ENCODE measurements around the gene RPS6KB2.
"Not testable (repeated sequence)": the region's sequence is repeated elsewhere in the genome, so short reads cannot be mapped to it uniquely, and the experiment has no call there.

Gene RPS6KB2

GRCh38 chr11:67397986-67398660 is 30.2 kb upstream of the RPS6KB2 start:
- no peak for DNase-seq (ENCODE audit: low spot score)

DNA sequence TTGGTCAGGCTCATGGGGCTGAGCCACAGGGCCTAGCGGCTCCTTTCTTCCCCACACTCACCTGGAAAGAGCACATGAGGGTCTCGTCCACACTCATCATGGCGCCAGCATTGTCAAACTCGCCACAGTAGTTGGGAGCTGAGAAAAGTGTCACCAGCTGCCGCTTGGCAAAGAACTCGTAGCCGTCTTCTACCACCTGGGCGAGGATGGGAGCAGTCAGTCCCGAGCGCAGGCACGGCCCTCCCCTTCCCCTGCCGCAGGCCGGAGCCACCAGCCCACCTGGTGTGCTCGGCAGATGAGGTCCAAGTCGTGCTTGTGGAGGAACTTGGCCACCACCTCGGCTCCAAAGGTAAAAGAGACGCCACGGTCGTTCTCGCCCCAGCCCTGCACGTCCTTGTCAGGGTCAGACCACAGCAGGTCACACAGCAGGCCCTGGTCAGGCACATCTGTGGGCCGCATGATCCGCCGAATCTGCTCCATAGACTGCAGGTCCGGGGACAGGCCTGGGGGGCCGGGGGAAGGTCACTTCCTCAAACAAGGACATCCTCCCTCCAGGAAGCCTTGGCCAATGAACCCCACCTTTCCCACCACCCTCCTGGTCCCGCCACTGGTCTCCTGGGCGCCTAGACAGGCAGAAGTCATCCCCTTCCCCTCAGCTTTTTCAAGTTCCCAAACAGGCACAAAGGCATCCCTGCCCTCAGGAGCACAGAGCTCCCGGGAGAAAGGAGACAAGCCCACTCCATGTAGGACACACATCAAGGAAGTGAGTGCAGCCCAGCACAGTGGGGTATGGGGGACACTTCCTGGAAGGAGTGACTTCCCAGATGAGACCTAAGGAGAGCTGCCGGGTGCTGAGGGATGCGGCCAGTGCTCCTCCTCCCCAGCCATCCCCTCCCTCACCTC is 29.4 kb upstream of the RPS6KB2 start:
- no peak for DNase-seq (ENCODE audit: low spot score)

DNA sequence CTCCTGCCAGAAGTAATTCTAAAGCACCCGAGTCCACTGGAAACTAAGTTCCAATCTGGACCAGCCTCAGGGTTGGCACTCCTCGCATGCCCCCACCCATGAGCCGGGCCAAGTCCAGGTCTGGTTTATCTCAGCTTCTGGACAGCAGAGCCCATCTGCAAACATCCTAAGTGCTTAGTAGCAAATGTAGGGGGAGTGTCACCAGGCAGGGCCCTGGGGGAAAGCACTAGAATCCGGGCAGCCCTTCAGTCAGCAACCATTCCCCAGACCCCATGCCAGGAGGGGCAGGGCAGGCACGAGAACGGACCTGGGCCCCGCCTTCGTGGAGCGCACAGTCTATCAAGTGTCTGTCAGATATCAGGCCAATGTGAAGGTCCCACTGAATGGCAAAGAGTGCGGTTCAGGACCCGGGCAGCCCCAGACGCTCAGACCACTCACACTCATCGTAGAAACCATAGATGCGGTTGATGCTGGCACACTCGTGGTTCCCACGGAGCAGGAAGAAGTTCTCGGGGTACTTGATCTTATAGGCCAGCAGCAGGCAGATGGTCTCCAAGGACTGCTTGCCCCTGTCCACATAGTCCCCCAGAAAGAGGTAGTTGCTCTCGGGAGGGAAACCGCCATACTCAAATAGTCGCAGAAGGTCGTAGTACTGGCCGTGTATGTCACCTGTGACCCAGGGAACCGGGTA is 27.9 kb upstream of the RPS6KB2 start:
- no peak for DNase-seq (ENCODE audit: low spot score)

- DNase-seq (ENCODE audit: low spot score), result no peak
Measured at GRCh38 chr11:67400942-67401494, 27.3 kb upstream of the RPS6KB2 start.

- DNase-seq (ENCODE audit: low spot score), result peak; percentile 92
Measured at GRCh38 chr11:67401495-67402191, 26.7 kb upstream of the RPS6KB2 start, which contains the start of gene PPP1CA. TSS of gene PPP1CA (minus strand) at chr11:67401858. CDS start at chr11:67401782, 76 bp downstream.

GRCh38 chr11:67402192-67402839 is 26.0 kb upstream of the RPS6KB2 start:
- not testable (repeated sequence) for DNase-seq (ENCODE audit: low spot score)

DNA sequence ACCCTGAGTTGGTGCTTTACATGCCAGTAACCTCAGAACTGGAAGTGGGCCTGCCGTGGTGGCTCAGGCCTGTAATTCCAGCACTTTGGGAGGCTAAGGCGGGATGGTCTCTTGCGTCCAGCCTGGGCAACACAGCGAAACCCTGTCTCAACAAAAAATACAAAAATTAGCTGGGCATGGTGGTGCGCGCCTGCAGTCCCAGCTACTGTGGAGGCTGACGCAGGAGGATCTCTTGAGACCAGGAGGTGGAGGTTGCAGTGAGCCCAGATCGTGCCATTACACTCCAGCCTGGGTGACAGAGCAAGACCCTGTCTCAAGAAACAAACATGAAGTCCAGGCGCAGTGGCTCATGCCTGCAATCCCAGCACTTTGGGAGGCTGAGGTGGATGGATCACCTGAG is 25.2 kb upstream of the RPS6KB2 start:
- DNase-seq (ENCODE audit: low spot score), result not testable (repeated sequence)

GRCh38 chr11:67404515-67405195 is 23.6 kb upstream of the RPS6KB2 start:
- DNase-seq (ENCODE audit: low spot score), result no peak

DNA sequence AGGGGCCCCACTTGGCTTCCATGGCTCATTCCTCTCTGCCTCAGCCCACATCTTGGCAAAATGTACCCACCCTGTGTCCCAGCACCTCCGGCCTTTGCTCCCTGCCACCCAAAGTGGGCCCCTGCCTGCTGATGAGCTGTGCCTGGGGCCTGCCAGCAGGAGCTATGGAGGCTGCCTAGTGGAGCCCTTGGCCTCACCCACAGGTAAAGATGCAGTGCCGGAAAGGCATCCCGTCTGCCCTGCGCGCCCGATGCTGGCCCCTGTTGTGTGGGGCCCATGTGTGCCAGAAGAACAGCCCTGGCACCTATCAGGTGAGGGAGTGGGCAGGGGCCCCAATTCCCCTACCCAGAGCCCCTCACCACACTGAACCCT is 23.1 kb upstream of the RPS6KB2 start:
- DNase-seq (ENCODE audit: low spot score), result no peak

GRCh38 chr11:67405688-67406339 is 22.5 kb upstream of the RPS6KB2 start:
- DNase-seq (ENCODE audit: low spot score), result no peak

GRCh38 chr11:67406420-67406968 is 21.8 kb upstream of the RPS6KB2 start:
- no peak for DNase-seq (ENCODE audit: low spot score)

DNA sequence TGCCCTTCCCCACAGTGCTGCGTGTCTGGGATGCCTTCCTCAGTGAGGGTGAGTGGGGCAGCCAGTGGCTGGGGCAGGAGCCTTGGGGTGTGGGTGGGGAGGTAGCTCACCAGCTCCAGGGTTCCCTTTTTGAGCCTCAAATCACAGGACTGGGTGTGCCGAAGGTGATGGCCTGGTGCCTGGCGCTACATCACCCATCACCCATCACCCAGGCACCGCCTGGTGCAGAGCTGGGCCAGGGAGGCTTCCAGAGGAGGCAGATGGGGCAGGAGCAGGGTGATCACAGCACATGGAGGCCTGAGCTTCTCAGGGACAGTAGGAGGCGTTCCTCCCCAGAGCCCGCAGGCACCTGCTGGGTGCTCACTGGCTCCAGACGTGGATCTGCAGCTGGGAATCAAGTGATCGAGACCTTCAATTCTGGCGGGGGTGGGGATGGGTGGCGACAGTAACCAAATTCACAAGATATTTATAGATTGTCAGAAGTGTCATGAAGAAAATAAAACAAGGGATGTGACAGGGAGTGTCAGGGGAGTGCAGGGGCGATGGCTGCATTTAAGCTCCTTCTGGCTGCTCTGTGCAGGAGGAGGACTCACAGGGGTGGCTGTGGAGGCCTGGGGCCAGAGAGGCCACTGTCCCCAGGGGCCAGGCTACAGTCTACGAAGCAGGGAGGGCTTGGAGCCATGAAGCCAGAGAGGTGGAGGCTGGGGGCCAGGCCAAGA is 21.2 kb upstream of the RPS6KB2 start:
- DNase-seq (ENCODE audit: low spot score), result peak; percentile 77

DNA sequence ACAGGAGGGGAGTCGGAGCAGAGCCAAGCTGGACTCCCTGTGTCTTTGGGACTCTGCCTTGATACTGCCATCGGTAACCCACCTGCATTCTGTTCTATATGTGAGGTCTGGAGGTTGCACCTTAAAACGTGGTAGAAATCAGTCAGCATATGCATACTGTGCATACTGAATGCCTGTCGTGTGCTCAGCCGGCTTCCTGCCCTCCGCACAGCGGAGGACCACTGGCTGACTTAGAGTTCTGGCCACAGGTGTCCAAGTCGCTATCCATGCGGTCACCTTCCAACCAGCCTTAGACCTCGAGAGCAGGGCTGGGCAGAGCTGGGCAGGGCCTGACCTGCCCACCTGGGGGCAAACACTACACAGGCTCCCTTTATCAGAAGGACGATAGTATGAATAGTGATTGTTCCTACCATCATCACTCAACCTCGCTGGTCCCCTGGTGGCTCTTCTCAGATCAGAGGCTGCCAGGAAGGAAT is 20.6 kb upstream of the RPS6KB2 start:
- no peak for DNase-seq (ENCODE audit: low spot score)

DNA sequence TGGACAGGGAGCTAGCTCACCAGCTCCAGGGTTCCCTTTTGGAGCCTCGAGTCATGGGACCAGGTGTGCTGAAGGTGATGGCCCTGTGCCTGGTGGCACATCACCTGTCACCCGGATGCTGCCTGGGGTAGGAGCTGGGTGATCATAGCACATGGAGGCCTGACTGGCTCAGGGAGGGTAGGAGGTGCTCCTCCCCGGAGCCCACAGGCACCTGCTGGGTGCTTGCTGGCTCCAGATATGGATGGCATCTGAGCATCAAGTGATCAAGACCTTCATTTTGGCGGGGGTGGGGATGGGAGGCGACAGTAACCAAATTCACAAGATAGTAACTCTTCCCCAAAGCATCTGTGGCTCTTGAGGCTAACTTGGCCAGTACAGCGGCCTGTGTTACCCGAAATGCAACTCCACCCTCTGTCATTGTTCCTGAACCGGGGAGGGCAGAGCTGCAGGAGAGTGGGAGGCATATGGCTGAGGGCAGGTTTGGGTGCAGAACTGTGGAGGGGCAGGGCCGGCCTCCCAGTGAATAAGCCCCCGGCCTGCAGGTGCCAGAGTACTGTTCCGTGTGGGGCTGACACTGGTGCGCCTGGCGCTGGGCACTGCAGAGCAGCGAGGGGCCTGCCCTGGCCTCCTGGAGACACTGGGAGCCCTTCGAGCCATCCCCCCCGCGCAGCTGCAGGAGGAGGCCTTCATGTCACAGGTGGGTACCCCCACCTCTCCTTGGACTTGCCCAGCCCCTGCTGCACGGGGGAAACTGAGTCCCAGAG is 19.7 kb upstream of the RPS6KB2 start:
- no peak for DNase-seq (ENCODE audit: low spot score)

DNA sequence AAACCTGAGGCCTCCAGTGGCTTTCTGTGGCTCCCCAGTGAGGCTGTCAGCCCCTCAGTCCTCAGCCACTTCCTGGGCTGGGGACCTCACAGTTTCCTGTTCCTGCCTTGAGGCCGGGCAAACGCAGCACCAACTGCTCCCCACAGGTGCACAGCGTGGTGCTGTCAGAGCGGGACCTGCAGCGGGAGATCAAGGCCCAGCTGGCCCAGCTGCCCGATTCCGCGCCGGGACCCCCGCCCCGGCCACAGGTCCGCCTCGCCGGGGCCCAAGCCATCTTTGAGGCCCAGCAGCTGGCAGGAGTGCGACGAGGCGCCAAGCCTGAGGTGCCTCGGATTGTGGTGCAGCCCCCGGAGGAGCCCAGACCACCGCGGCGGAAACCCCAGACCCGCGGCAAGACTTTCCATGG is 19.0 kb upstream of the RPS6KB2 start:
- DNase-seq (ENCODE audit: low spot score), result no peak

DNA sequence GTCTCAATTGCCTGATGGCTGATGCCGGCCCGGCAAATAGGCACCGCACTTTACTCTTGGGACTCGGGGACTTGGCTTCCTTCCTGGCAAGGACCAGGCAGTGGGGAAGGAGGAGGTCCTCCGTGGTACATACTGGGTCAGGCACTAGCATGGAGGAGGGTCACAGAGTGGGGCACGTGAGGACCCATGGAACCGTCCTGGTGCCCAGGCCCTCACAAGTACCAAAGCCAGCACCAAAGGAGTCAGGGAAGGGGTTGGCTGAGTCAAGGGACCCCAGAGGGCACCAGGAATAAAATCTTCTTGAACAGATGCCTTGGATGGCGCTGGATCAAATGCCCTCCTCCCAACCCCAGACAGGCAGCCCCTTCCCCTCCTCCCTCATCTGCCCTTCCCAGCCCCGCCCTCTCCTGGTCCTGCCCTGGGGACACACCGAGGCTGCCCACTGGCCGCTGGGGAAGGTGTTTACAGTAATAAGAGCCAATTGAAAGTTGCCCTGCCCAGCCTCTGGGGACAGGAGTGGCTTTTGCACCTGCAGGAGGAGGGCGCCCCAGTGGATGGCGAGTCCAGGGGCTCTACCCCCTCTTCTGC is 18.4 kb upstream of the RPS6KB2 start:
- no peak for DNase-seq (ENCODE audit: low spot score)

GRCh38 chr11:67410369-67410831 is 17.9 kb upstream of the RPS6KB2 start:
- peak; percentile 97 for DNase-seq (ENCODE audit: low spot score)
